ENCODE results near the gene CPZ. TPM values are rescaled to one million over a fixed set of nuclear protein-coding genes. Genes with fewer than 3 reads are reported as not detected.

Gene CPZ
- polyA plus RNA-seq, 3 donors: not detected

GRCh38 chr4:8549352-8549931, 43.1 kb upstream of the CPZ start:
- Mint-ChIP-seq H3K9me3 (peaks cover 0 to 2% (median 0%) of the 10 kb centered on the region in 7 donors), H3K4me1 (peaks cover 2% of the 10 kb centered on the region), H3K36me3 (no peaks in the 10 kb centered on the region), H3K27ac (no peak overlapping the region), H3K4me3 (no peak overlapping the region), H3K27me3 (ENCODE audit: low read depth in 3 of 3) (peaks cover under 1 to 5% (median 3%) of the 10 kb centered on the region in 3 donors)
- no peaks in the 10 kb centered on the region for H3K79me2 ChIP-seq (ENCODE audit: insufficient read depth, low read length)
- 81% methylated on average over 9 of the region's 11 CpGs for WGBS (ENCODE audit: insufficient coverage)
- no peak overlapping the region for H2AFZ ChIP-seq (ENCODE audit: insufficient read depth, low read depth, low read length, poor library complexity, severe bottlenecking)
- no peak overlapping the region for H3K4me2 ChIP-seq (replicated peaks; ENCODE audit: extremely low read depth, low read length, poor library complexity, severe bottlenecking)
- H3K9ac ChIP-seq (ENCODE audit: insufficient read depth, low read length, poor library complexity, severe bottlenecking): no peak overlapping the region
- H3K9me3 ChIP-seq (replicated peaks in 1 of 2; ENCODE audit: control insufficient read depth in 1 of 2, insufficient read depth in 1 of 2, low read length in 2 of 2): no peaks in the 10 kb centered on the region
- no peaks in the 10 kb centered on the region for H3K4me1 ChIP-seq (ENCODE audit: control insufficient read depth in 1 of 2, insufficient read depth in 2 of 2, low read length in 2 of 2)
- TF ChIP-seq CTCF (IDR thresholded peaks at IDR 0.05): no peak
- H3K4me3 ChIP-seq (replicated peaks in 1 of 3; ENCODE audit: low read depth in 2 of 3, low read length in 3 of 3): no peak overlapping the region
- no peak for DNase-seq
- no peak overlapping the region for H3K27ac ChIP-seq (ENCODE audit: low read depth in 1 of 2, low read length in 2 of 2)
- H3K27me3 ChIP-seq (ENCODE audit: control insufficient read depth in 2 of 2, insufficient read depth in 2 of 2, low read length in 2 of 2): no peaks in the 10 kb centered on the region
- H4K20me1 ChIP-seq (ENCODE audit: insufficient read depth, low read length): no peaks in the 10 kb centered on the region
- intact Hi-C loops (cut with micrococcal nuclease): no loop called here
- H3K36me3 ChIP-seq (replicated peaks in 1 of 2; ENCODE audit: control insufficient read depth in 1 of 2, insufficient read depth in 2 of 2, low read length in 2 of 2): no peaks in the 10 kb centered on the region

DNA sequence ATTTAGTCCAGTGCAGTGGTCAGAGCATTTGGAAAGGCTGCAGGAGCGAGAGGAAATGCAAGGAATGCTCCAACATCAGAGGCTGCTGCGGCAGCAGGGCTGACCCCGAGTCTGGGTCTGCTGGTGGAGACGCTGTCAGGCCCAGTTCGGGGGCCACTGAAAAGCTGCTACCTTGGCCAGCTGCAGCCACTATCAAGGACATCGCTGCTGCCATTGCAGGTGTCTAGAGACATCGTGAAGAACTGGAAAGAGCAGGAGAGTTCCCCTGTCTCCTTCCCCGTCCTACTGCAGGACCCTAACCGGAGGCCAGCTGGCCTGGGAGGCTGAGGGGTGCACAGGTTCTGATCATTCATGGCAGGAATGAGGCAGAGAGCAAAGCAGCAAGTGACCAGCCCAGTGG, 41.9 kb upstream of the CPZ start:
- Histone ChIP-seq H3K4me2 (replicated peaks; ENCODE audit: extremely low read depth, low read length, poor library complexity, severe bottlenecking) (no peak overlapping the region), H3K27ac (ENCODE audit: low read depth in 1 of 2, low read length in 2 of 2) (no peak overlapping the region), H3K9ac (ENCODE audit: insufficient read depth, low read length, poor library complexity, severe bottlenecking) (no peak overlapping the region), H3K27me3 (ENCODE audit: control insufficient read depth in 2 of 2, insufficient read depth in 2 of 2, low read length in 2 of 2) (no peaks in the 10 kb centered on the region), H4K20me1 (ENCODE audit: insufficient read depth, low read length) (no peaks in the 10 kb centered on the region), H2AFZ (ENCODE audit: insufficient read depth, low read depth, low read length, poor library complexity, severe bottlenecking) (no peak overlapping the region), H3K79me2 (ENCODE audit: insufficient read depth, low read length) (no peaks in the 10 kb centered on the region), H3K36me3 (replicated peaks in 1 of 2; ENCODE audit: control insufficient read depth in 1 of 2, insufficient read depth in 2 of 2, low read length in 2 of 2) (no peaks in the 10 kb centered on the region), H3K9me3 (replicated peaks in 1 of 2; ENCODE audit: control insufficient read depth in 1 of 2, insufficient read depth in 1 of 2, low read length in 2 of 2) (no peaks in the 10 kb centered on the region), H3K4me3 (replicated peaks in 1 of 3; ENCODE audit: low read depth in 2 of 3, low read length in 3 of 3) (no peak overlapping the region), H3K4me1 (ENCODE audit: control insufficient read depth in 1 of 2, insufficient read depth in 2 of 2, low read length in 2 of 2) (no peaks in the 10 kb centered on the region)
- Mint-ChIP-seq H3K4me1 (peaks cover 2% of the 10 kb centered on the region), H3K36me3 (no peaks in the 10 kb centered on the region), H3K27ac (no peak overlapping the region), H3K4me3 (no peak overlapping the region), H3K9me3 (peaks cover 0 to 2% (median 0%) of the 10 kb centered on the region in 7 donors), H3K27me3 (ENCODE audit: low read depth in 3 of 3) (peaks cover 0 to 2% (median 1%) of the 10 kb centered on the region in 3 donors)
- no peak for TF ChIP-seq CTCF (IDR thresholded peaks at IDR 0.05)
- intact Hi-C loops (cut with micrococcal nuclease): no loop called here
- DNase-seq: no peak
- 86% methylated on average over 9 of the region's 9 CpGs for WGBS (ENCODE audit: insufficient coverage)
